Progenitor cell of endocrine pancreas (in vitro differentiated cells): ENCODE measurements around the gene WIPF1. TPM values are rescaled to one million over a fixed set of nuclear protein-coding genes. Genes with fewer than 3 reads are reported as not detected.

Experiments
- DNase-seq: peaks from one replicate; pipeline ENCODE4 v3.0.0; 2021; ENCODE audit warnings: low spot score; ENCODE audit not compliant: unreplicated experiment
- H3K27ac Mint-ChIP-seq: 2 replicates; pipeline ENCODE4 v1.8.0; 2021; ENCODE audit warnings: mild to moderate bottlenecking, moderate library complexity, mixed read lengths
- H3K27me3 Mint-ChIP-seq: 2 replicates; pipeline ENCODE4 v1.8.0; 2021; ENCODE audit warnings: mixed read lengths
- H3K36me3 Mint-ChIP-seq: 2 replicates; pipeline ENCODE4 v1.8.0; 2022; ENCODE audit warnings: mixed read lengths; ENCODE audit not compliant: insufficient read depth
- H3K4me1 Mint-ChIP-seq: 2 replicates; pipeline ENCODE4 v1.8.0; 2021; ENCODE audit warnings: low read depth, mixed read lengths
- H3K4me3 Mint-ChIP-seq: 2 replicates; pipeline ENCODE4 v1.8.0; 2021; ENCODE audit warnings: low read depth, mild to moderate bottlenecking, moderate library complexity, mixed read lengths
- H3K9me3 Mint-ChIP-seq: 2 replicates; pipeline ENCODE4 v1.8.0; 2021; ENCODE audit warnings: low read depth, mixed read lengths
- total RNA-seq: library from RNA; stranded (reverse); gene quantifications from 2 replicates; pipeline ENCODE4 v1.2.1, GENCODE V29; 2021
- TF ChIP-seq, protein P1 (sequence below): fragments of 200-600 bp; sonication (generic); IDR thresholded peaks from one replicate; pipeline ENCODE4 v1.5.0; 2021; ENCODE audit warnings: antibody characterized with exemption, mild to moderate bottlenecking; ENCODE audit not compliant: unreplicated experiment

The WIPF1 gene
- total RNA-seq, 1 donor from 2014 or later: 12.9 TPM

DNA sequence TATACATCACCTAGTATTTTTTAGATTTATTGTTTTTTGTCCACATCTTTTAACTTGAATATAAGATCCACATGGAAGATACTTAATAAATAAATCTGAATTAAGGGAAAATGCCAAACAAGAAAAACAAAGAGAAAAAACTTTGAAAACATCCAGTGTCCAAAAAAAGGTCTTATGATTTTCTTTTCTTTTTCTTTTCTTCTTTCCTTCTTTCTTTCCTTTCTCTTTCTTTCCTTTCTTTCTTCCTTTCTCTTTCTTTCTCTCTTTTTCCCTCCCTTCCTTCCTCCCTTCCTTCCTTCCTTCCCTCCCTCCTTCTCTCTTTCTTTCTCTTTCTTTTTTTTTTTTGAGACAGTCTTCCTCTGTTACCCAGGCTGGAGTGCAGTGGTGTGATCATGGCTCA is 29.6 kb upstream of the WIPF1 start:
- Mint-ChIP-seq H3K4me3 (no peak overlapping the region), H3K27me3 (no peaks in the 10 kb centered on the region), H3K4me1 (no peaks in the 10 kb centered on the region)

DNA sequence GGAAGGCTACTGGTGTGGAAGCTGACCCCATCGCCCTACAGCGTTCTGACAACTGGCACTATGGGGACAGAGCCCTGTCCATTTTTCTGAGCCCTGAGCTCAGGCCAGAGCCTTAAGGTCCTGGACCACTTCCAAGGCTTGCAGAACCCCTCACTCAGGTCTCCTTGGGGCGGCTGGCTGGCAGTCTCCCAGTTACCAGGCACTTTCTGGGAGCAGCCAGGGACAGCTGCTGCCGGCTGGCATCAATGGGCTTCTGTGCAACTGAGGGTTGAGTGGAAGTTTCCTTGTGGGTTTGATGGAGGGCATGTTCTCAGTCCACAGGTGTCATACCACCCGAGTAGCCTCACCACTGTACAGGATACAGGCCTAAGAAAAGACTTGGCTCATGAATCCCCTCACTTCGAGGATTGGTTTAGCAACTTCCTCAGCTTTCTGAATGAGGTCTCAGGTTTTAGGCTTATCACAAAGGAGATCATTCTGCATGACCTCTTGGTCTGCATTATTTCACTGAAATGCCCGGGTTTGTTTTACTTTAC is 27.4 kb upstream of the WIPF1 start:
- no peaks in the 10 kb centered on the region for H3K9me3 Mint-ChIP-seq
- H3K27me3 Mint-ChIP-seq: no peaks in the 10 kb centered on the region
- TF ChIP-seq, protein P1, sequence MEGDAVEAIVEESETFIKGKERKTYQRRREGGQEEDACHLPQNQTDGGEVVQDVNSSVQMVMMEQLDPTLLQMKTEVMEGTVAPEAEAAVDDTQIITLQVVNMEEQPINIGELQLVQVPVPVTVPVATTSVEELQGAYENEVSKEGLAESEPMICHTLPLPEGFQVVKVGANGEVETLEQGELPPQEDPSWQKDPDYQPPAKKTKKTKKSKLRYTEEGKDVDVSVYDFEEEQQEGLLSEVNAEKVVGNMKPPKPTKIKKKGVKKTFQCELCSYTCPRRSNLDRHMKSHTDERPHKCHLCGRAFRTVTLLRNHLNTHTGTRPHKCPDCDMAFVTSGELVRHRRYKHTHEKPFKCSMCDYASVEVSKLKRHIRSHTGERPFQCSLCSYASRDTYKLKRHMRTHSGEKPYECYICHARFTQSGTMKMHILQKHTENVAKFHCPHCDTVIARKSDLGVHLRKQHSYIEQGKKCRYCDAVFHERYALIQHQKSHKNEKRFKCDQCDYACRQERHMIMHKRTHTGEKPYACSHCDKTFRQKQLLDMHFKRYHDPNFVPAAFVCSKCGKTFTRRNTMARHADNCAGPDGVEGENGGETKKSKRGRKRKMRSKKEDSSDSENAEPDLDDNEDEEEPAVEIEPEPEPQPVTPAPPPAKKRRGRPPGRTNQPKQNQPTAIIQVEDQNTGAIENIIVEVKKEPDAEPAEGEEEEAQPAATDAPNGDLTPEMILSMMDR: no peak
- H3K4me1 Mint-ChIP-seq: no peaks in the 10 kb centered on the region
- no peaks in the 10 kb centered on the region for H3K36me3 Mint-ChIP-seq
- H3K4me3 Mint-ChIP-seq: no peak overlapping the region
- no peak for DNase-seq
- H3K27ac Mint-ChIP-seq: no peak overlapping the region

More for the DNA sequence above, 29.6 kb upstream of the WIPF1 start:
- no peak overlapping the region for H3K27ac Mint-ChIP-seq
- H3K36me3 Mint-ChIP-seq: no peaks in the 10 kb centered on the region
- DNase-seq: no peak
- TF ChIP-seq, protein P1: no peak
- no peaks in the 10 kb centered on the region for H3K9me3 Mint-ChIP-seq

DNA sequence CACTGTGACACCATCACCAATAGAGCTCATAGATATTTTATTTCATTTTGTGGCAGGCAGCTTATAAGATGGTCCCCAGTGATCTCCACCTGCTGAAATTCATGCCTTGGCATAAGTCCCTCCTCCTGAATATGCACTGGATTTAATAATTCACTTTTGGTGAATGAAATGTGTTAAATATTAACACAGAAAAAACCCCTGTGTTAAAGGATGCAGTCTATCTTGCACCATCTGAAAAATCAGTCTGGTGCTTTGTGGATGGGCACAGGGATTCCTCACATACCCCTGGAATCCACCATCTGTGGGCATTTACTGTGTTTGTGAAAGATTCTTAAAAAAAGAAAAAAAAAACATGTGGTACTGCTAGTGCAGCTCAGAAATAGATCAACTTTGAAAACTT is 26.1 kb upstream of the WIPF1 start:
- Mint-ChIP-seq H3K4me1 (no peaks in the 10 kb centered on the region), H3K27ac (no peak overlapping the region), H3K9me3 (no peaks in the 10 kb centered on the region), H3K36me3 (no peaks in the 10 kb centered on the region), H3K4me3 (no peak overlapping the region), H3K27me3 (no peaks in the 10 kb centered on the region)
- no peak for DNase-seq
- TF ChIP-seq, protein P1: no peak

DNA sequence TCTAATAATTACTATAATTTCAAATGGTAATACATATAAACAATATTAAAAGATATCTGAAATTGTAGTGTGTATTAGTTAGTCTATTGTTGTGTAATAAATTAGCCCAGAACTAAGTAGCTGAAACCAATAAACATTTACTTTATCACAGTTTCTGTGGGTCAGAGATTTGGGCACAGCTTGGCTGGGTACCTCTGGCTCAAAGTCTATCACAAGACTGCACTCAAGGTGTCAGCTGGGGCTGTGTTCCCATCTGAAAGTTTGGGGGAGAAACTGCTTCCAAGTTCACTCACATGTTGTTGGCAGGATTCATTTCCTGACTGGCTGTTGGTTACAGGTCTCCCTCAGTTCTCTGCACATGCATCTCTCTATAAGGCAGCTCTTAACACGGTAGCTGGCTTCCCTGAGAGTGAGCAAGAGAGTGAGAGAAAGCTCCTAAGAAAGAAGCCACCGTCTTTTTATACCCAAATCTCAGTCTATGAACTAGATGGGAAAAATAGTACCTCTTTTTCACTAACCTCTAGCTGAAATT is 25.6 kb upstream of the WIPF1 start:
- TF ChIP-seq, protein P1: no peak
- Mint-ChIP-seq H3K27me3 (no peaks in the 10 kb centered on the region), H3K27ac (no peak overlapping the region), H3K4me1 (no peaks in the 10 kb centered on the region), H3K9me3 (no peaks in the 10 kb centered on the region), H3K4me3 (no peak overlapping the region), H3K36me3 (no peaks in the 10 kb centered on the region)
- DNase-seq: no peak

DNA sequence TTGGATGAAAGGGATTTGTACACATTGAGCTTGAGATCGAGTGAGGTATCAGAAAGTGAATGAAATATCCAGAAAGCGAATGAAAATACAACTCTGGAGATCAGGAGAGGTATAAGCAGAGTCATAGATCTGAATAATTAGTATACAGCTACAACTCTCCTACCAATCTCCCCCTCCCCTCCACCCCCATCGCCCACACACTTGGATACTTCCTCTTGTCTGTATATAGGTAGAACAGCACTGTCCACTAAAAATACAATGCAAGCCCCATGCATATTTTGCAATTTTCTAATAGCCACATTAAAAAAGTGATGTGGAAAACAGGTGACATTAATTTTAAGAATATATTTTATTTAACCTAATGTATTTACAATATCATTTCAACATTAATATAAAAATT is 23.7 kb upstream of the WIPF1 start:
- Mint-ChIP-seq H3K4me3 (no peak overlapping the region), H3K36me3 (no peaks in the 10 kb centered on the region), H3K4me1 (no peaks in the 10 kb centered on the region), H3K9me3 (no peaks in the 10 kb centered on the region), H3K27ac (no peak overlapping the region), H3K27me3 (no peaks in the 10 kb centered on the region)
- TF ChIP-seq, protein P1: no peak
- DNase-seq: no peak
